ENCODE data around the gene CRAMP1. TPM values are rescaled to one million over a fixed set of nuclear protein-coding genes. Genes with fewer than 3 reads are reported as not detected.

Gene CRAMP1
- total and polyA plus RNA-seq, 2 donors (not counting 3 experiments of a cell fraction or from before 2014, with no cell fraction given), result 21.5 to 30.8 TPM

- TF ChIP-seq POLR2A (IDR thresholded peaks at IDR 0.05; ENCODE audit: low read depth, low read length) (no peak), MAX (IDR thresholded peaks at IDR 0.05; ENCODE audit: insufficient read depth, insufficient read length) (no peak), POLR2AphosphoS5 (IDR thresholded peaks at IDR 0.05; ENCODE audit: insufficient read depth, low read depth, low read length) (no peak), MYC (IDR thresholded peaks at IDR 0.05; ENCODE audit: low read depth, low read length) (no peak), JUN (IDR thresholded peaks at IDR 0.05; ENCODE audit: borderline replicate concordance, insufficient read depth, insufficient read length, low read depth) (no peak), EZH2 (IDR thresholded peaks at IDR 0.05; ENCODE audit: borderline replicate concordance, low read depth, low read length, severe bottlenecking) (no peak), GATA2 (IDR thresholded peaks at IDR 0.05; ENCODE audit: insufficient read depth, insufficient read length, low read depth, low read length) (no peak), CTCF (IDR thresholded peaks at IDR 0.05; ENCODE audit: extremely low read depth in 1 of 2, insufficient read depth in 1 of 2, low read depth in 1 of 2, low read length in 2 of 2) (no peak), FOS (IDR thresholded peaks at IDR 0.05; ENCODE audit: borderline replicate concordance, insufficient read depth, low read length) (no peak)
- FAIRE-seq (no peak), DNase-seq (ENCODE audit: low read depth, low spot score) (no peak)
- no peak overlapping the region for H3K4me3 ChIP-seq (replicated peaks in 1 of 3; ENCODE audit: insufficient read depth in 1 of 3, low read depth in 1 of 3, low read length in 3 of 3)
- peaks cover 84% of the 10 kb centered on the region for H3K79me2 ChIP-seq (ENCODE audit: control insufficient read depth, insufficient read depth, low read length)
- H3K9me3 ChIP-seq (replicated peaks; ENCODE audit: control insufficient read depth, insufficient read depth, low read length), result no peaks in the 10 kb centered on the region
- ChIA-PET POLR2A (no interaction called here), CTCF (no interaction called here)
- no peaks in the 10 kb centered on the region for H3K9me1 ChIP-seq (replicated peaks; ENCODE audit: control insufficient read depth, extremely low read depth, insufficient read depth, low read length)
- intact Hi-C loops (cut with micrococcal nuclease) (no loop called here), dilution Hi-C loops (cut with MboI; ENCODE audit: extremely low pct_ligation_motif_present, low sequenced_read_pairs) (no loop called here)
- H2AFZ ChIP-seq (ENCODE audit: low read depth, low read length), result no peak overlapping the region
- no peaks in the 10 kb centered on the region for H3K27me3 ChIP-seq (ENCODE audit: control insufficient read depth in 2 of 2, insufficient read depth in 2 of 2, low read length in 2 of 2)
- H3K4me2 ChIP-seq (ENCODE audit: insufficient read depth, low read length), result no peak overlapping the region
- no peaks in the 10 kb centered on the region for H4K20me1 ChIP-seq (replicated peaks; ENCODE audit: control insufficient read depth, extremely low read depth, insufficient read depth, low read length)
- no peak overlapping the region for H3K27ac ChIP-seq (ENCODE audit: insufficient read depth, low read depth, low read length)
- peaks cover 8% of the 10 kb centered on the region for H3K4me1 ChIP-seq (ENCODE audit: control insufficient read depth, extremely low read depth, insufficient read depth, low read length)
- no TSS peak for BruUV-seq (replicated peaks)
- no peaks in the 10 kb centered on the region for H3K36me3 ChIP-seq (ENCODE audit: control insufficient read depth in 2 of 2, extremely low read depth in 1 of 2, insufficient read depth in 2 of 2, low read length in 2 of 2)
- no peak overlapping the region for H3K9ac ChIP-seq (replicated peaks; ENCODE audit: extremely low read depth, insufficient read depth, low read length)
Measured at GRCh38 chr16:1710811-1711507, 98.8 kb downstream of the CRAMP1 start.
